Activated CD4-positive, alpha-beta T cell treated with anti-CD3 and anti-CD28 coated beads for 4 hours (primary cell): ENCODE data around the gene SNX1.
"Not testable (repeated sequence)": the region's sequence is repeated elsewhere in the genome, so short reads cannot be mapped to it uniquely, and the experiment has no call there.

Source experiments
- DNase-seq, 2 donors: peaks; one replicate each; pipeline ENCODE4 v3.0.0-alpha.2; 2020

The SNX1 gene

GRCh38 chr15:64073496-64073895 lies 22.3 kb upstream of the SNX1 start:
- not testable (repeated sequence) for DNase-seq

GRCh38 chr15:64082757-64083156 lies 13.0 kb upstream of the SNX1 start:
- DNase-seq: no peak

- no peak for DNase-seq
These were observed 6.1 kb upstream of the SNX1 start for GRCh38 chr15:64089543-64090280.

GRCh38 chr15:64090527-64090926 lies 5.3 kb upstream of the SNX1 start:
- no peak for DNase-seq

GRCh38 chr15:64092075-64092820 lies 3.5 kb upstream of the SNX1 start:
- no peak for DNase-seq

GRCh38 chr15:64092864-64093626 lies 2.7 kb upstream of the SNX1 start:
- peak; percentile 11 to 24 for DNase-seq

- DNase-seq: peak; percentile 88 to 91
These were observed 2.0 kb upstream of the SNX1 start, which contains the start of gene CIAO2A for GRCh38 chr15:64093627-64094417. Gene CIAO2A (minus strand): TSS chr15:64093838. CDS start chr15:64093768, 70 bp downstream.

GRCh38 chr15:64095431-64095794 lies 369 bp upstream of the SNX1 start:
- no peak for DNase-seq

GRCh38 chr15:64096668-64097384 lies 1.0 kb downstream of the SNX1 start:
- DNase-seq: no peak

GRCh38 chr15:64099379-64099778 lies 3.6 kb downstream of the SNX1 start:
- DNase-seq: no peak

- DNase-seq: no peak
These were observed 5.2 kb downstream of the SNX1 start for GRCh38 chr15:64100958-64101357.

- no peak for DNase-seq
These were observed 6.7 kb downstream of the SNX1 start for GRCh38 chr15:64102497-64102896.

GRCh38 chr15:64105113-64105704 lies 9.4 kb downstream of the SNX1 start:
- DNase-seq: no peak

GRCh38 chr15:64107337-64107736 lies 11.6 kb downstream of the SNX1 start:
- DNase-seq: no peak

GRCh38 chr15:64110108-64110701 lies 14.4 kb downstream of the SNX1 start:
- DNase-seq: not testable (repeated sequence)

GRCh38 chr15:64110950-64111678 lies 15.3 kb downstream of the SNX1 start:
- no peak for DNase-seq

GRCh38 chr15:64111679-64112050 lies 15.9 kb downstream of the SNX1 start:
- no peak for DNase-seq

GRCh38 chr15:64112073-64112772 lies 16.4 kb downstream of the SNX1 start:
- no peak for DNase-seq

GRCh38 chr15:64112904-64113303 lies 17.1 kb downstream of the SNX1 start:
- DNase-seq: no peak
